8988T (cell line): ENCODE results near the gene SYNJ1.
"Not testable (repeated sequence)": the region's sequence is repeated elsewhere in the genome, so short reads cannot be mapped to it uniquely, and the experiment has no call there.

ENCODE experiments used
- DNase-seq: peaks from one replicate; pipeline ENCODE4 v3.0.0; 2011

Gene SYNJ1

GRCh38 chr21:32727687-32728455 is at the start of gene SYNJ1:
Gene SYNJ1 (minus strand): TSS chr21:32728013. CDS start chr21:32726895, 1,118 bp downstream.
- DNase-seq = peak; percentile 65

- no peak for DNase-seq
These were observed 49.5 kb upstream of the SYNJ1 start for GRCh38 chr21:32777269-32777668.

- no peak for DNase-seq
These were observed 48.9 kb upstream of the SYNJ1 start for GRCh38 chr21:32776743-32777142.

- not testable (repeated sequence) for DNase-seq
These were observed 45.2 kb upstream of the SYNJ1 start for GRCh38 chr21:32773048-32773344.

- no peak for DNase-seq
These were observed 44.7 kb upstream of the SYNJ1 start for GRCh38 chr21:32772281-32773047.

- DNase-seq = peak; percentile 39
These were observed 43.2 kb upstream of the SYNJ1 start for GRCh38 chr21:32770871-32771523.

- DNase-seq = no peak
These were observed 40.7 kb upstream of the SYNJ1 start for GRCh38 chr21:32768530-32768929.

- DNase-seq = no peak
These were observed 37.2 kb upstream of the SYNJ1 start for GRCh38 chr21:32765058-32765457.

- DNase-seq = no peak
These were observed 36.4 kb upstream of the SYNJ1 start for GRCh38 chr21:32764186-32764585.

- no peak for DNase-seq
These were observed 30.0 kb upstream of the SYNJ1 start for GRCh38 chr21:32757804-32758203.

- DNase-seq = no peak
These were observed 28.3 kb upstream of the SYNJ1 start for GRCh38 chr21:32756096-32756495.

- DNase-seq = no peak
These were observed 26.2 kb upstream of the SYNJ1 start for GRCh38 chr21:32753818-32754585.

- no peak for DNase-seq
These were observed 22.6 kb upstream of the SYNJ1 start for GRCh38 chr21:32750405-32750804.

GRCh38 chr21:32749662-32750061 is 21.8 kb upstream of the SYNJ1 start:
- no peak for DNase-seq

- no peak for DNase-seq
These were observed 20.7 kb upstream of the SYNJ1 start for GRCh38 chr21:32748529-32748928.

- DNase-seq = no peak
These were observed 19.6 kb upstream of the SYNJ1 start for GRCh38 chr21:32747396-32747795.

- DNase-seq = not testable (repeated sequence)
These were observed 18.9 kb upstream of the SYNJ1 start for GRCh38 chr21:32746711-32747110.

- DNase-seq = no peak
These were observed 14.6 kb upstream of the SYNJ1 start for GRCh38 chr21:32742396-32742795.

GRCh38 chr21:32741336-32741735 is 13.5 kb upstream of the SYNJ1 start:
- no peak for DNase-seq

- no peak for DNase-seq
These were observed 12.1 kb upstream of the SYNJ1 start for GRCh38 chr21:32739946-32740345.

- not testable (repeated sequence) for DNase-seq
These were observed 8.3 kb upstream of the SYNJ1 start for GRCh38 chr21:32736083-32736482.

GRCh38 chr21:32735524-32735923 is 7.7 kb upstream of the SYNJ1 start:
- DNase-seq = no peak

- no peak for DNase-seq
These were observed 6.3 kb upstream of the SYNJ1 start for GRCh38 chr21:32733990-32734613.
